Cortex of kidney (tissue), 1 donor: ENCODE results near the gene PIM3.

Experiments
- DNase-seq: peaks from one replicate; lab custom pipeline; 2025; lab: John Stamatoyannopoulos, UW

Gene PIM3

DNA sequence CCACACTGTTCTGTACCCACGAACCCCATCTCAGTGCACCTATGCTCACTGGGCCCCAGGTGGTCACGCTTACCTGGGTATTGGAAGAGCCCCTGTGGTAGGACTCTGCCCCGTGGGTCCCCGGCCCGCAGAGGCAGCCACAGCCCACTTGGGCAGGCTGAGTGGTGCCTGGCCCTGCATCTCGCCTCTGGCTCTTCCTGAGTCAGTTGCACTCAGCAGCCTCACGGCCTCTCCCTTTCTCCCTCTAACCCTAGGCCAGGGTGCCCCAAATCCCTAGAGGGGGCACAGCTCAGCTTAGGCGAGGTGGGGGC, 32.4 kb upstream of the PIM3 start:
- no peak for DNase-seq

DNA sequence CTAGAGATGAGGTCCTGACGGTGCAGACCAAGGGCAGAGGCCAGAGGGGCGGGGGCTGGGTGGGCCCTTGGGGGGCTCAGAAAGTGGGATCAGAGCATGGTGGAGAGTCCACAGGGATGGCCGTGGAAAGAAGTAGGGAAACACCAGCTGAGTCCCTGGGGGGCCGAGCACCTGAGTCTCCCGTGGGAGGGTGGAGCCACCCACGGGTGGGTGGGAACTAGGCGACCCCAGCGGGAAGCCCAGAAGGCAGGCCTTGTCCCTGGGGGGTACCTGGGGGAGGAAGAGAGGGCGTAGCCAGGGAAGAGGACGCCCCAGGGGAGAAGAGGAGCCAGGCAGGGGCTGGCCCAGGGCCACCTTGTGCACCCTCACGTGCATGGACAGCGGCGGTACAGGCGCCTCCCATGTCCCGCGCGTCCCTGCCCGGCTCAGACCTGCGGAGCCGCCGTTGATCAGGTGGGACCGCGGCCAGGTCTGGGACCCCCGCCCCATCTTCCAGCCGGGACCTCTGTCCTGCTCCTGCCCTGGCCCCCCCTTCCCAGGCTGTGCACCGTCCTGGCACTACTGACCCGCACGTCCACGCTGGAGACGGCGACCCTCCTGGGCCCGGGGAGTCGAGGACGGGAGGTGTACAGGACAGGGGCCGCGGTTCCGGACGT, 31.9 kb upstream of the PIM3 start:
- no peak for DNase-seq

DNA sequence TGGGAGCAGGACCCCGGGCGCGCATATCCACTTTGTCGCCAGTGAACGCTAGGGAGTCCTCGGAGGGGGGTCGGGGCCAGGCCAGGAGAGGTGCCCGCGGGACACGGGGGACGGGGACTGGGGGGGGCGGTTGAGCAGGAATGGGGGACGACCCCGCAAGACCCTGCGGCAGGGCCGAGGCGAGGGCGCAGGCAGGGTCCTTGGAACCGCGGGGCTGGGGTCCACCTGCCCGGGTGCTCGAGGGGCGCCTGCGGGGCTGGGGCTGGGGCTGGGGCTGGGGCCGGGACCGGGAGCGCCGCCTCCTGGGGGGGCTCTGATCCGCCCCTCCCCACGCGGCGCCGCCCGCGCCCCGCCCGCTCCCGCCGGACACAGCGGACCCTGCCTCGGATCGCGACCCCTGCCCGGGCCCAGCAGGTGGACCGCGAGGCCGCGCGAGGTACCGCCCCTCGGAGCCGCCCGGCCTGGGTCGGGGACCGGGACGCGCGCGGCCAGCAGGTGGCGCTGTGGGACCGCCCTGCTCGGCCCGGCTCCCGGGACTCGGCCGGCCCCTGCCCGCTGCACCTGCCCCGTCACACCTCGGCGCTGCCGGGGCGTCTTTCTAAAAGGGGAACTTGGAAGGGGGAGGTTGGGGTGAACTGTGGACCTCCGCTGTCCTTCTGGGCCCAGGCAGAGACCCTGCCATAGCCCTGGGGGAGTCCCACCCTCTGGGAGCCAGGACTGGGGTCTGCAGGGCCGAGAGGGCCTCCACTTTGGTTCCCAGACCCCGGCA, 31.2 kb upstream of the PIM3 start:
- DNase-seq: no peak

DNA sequence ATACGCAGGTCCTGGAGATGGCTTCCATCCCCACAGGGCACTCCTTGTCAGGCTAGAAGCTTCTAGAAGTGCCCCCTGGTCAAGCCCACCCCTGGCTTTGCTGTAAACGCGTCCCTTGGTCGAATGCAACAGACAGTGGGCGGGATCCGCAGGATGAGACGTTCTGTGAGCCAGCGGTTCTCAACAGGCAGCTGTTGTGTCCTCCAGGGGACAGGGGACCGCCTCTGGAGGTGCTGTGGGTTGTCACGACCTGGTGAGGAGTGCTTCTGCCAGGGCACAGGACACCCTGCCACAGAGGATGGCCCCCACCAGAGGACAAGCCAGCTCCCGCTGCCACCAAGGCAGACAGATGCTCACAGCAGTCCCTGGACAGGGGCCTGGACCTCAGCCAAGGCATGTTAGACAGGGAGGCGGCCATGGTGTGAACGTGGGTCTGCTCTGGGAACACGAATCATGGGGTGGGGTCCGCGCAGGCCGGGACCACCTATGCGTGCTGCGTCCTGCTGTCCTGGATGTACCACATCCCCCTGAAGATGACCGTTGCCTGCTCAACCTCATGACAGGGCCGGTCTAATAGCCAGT, 30.5 kb upstream of the PIM3 start:
- DNase-seq: no peak

DNA sequence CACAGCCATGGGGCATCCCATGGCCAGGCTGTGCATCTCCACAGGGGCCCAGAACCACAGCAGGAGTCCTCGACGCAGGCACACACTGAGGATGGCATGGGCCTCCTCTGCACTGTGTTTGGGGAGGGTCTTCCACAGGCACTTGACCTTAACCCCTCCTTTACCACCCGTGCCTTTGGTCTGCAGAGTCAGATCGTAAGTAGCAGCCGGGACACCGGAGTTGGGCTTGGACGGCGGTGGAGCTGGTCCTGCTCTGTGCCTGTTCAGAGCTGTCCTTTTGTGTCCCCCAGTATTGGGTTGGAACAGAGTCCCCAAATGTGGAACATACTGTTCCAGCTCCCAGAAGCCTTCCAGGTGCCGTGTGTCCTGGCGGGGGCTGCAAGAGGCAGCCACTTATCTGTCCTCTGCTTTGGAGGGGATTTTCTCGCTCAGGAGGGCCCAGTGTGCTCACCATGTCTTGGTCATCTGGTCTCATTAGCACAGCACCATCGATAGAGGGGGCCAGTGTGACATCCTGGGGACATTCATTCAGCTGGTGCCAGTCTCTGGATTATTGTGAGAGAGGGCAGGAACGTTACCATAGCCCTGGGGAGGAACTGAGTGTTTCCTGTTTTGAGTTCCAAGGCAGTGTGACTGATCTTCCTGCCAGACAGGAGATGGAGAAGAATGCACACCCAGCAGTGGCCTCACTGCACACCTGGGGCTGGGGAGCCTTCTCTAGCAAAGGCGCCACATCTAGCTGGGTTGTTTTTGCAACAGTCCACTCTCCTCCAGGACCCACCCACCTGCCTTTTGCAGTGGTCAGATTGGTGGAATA, 29.8 kb upstream of the PIM3 start:
- no peak for DNase-seq

DNA sequence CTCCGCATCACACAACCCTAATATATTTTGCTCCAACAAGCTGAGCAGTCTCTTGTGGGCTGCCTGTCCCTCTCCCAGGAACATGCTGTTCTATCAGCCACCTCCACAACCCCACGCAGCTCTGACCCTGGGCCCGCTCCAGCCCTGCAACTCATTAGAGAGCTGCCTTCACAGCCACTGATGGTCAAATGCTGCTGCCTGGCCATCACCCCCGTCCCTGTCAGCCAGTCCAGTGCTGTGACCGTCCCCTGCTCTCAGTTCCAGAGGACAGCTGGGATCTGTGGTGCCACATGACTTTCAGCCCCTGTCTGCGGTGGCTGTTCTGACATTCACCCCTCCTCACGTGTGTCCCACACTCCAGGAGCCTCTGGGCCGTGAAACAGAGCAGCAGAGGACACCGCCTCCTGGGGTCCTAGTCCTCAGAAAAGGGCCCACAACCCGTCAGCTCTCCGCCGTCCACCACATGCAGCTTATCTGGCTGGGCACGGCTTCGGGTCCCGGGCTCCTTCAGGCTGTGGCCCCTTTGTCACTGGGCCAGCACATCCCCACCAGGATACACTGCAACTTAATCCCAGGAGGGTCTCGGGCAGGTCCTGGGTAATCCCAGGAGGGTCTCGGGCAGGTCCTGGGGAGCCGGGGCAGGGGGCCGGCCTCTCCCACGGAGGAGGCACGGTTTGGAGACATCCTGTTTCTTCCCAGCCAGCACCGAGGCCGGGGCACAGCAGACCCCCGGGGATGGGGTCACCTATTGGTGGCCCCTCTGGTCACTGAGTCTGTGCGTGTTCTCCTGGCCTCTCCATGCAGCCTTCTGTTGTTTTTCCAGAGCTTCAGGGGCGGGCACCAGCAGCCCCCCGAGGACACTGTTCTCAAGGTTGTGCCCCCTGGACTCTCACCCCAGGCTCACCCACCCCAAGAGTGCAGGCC, 27.1 kb upstream of the PIM3 start:
- DNase-seq: no peak

DNA sequence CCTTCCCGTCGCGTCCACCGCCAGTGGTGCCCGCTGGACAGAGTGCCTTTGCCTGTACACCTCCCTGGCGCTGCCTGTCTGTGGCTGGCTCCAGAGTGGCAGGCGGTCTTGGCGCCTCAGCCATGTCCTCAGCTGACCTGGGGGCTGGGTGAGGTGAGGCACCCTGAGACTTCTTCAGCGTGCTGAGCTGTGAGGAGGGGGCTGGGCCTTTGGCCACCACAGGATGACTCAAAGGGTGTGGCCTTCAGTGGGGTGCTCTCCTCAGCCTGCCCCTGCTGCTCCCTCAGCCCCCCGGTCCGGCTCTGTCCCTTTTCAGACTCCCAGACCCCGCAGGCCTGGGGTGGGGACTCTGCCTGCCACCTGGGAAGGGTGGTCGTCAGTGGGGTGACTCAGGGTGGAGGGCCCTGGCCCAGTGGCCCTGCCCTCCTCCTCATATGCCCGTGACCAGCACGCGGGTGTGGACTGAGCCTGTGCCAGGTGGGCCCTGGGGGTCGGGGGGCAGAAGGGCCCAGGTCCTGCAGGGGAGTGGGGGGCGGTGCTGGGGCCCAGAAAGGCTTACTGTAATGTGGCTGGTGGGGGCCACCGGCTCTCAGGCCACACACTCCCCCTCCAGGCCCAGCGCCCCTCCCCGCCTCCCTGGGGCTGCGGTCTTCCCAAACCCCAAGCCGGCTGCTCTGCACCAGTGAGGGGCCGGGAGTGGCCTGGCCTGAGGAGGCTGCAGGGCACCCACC, 26.2 kb upstream of the PIM3 start:
- DNase-seq: no peak

DNA sequence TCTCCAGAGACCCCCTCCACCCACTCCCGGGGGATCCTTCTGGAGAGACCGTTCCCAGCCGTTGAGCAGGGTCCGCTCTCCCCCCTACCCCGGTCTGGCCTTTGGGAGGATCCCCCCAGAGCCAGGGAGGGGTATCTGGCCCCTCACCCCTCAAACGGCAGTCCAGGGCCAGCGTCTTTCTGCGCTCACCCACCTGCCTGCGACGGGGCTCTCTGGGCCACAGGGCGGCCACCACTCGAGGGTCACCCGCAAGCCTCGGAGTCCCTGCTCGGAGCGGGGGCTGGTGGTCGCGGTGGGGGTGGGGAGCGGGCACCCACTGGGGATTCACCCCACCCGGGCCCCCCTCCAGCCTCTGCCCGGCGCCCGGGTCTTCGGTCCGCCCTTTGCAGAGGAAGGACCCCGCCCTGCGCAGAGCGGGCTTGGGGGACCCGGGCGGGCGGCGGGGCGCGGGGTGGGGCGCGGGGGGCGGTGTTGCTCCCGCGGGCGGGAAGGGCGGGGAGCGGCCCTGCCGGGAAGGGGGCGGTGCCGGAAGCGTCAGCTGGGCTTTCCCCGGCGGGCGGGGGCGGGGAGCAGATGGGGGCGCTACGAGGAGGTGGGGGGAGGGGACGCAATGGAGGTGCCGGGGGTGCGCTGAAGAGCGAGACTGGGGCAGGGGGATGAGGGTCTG, 25.5 kb upstream of the PIM3 start:
- no peak for DNase-seq

DNA sequence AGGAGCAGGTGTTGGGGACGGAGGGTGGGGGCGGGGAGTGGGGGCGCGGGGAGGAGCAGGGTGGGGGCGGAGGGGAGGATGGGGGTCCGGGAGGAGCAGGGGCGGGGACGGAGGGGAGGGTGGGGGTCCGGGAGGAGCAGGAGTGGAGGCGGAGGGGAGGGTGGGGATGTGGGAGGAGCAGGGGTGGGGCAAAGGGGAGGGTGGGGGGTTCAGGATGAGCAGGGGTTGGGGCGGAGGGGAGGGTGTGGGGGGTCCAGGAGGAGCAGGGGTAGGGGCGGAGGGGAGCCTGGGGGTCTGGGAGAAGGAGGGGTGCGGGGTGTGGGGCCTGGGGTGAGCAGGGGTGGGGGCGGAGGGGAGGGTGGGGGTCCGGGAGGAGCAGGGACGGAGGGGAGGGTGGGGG, 25.0 kb upstream of the PIM3 start:
- no peak for DNase-seq

DNA sequence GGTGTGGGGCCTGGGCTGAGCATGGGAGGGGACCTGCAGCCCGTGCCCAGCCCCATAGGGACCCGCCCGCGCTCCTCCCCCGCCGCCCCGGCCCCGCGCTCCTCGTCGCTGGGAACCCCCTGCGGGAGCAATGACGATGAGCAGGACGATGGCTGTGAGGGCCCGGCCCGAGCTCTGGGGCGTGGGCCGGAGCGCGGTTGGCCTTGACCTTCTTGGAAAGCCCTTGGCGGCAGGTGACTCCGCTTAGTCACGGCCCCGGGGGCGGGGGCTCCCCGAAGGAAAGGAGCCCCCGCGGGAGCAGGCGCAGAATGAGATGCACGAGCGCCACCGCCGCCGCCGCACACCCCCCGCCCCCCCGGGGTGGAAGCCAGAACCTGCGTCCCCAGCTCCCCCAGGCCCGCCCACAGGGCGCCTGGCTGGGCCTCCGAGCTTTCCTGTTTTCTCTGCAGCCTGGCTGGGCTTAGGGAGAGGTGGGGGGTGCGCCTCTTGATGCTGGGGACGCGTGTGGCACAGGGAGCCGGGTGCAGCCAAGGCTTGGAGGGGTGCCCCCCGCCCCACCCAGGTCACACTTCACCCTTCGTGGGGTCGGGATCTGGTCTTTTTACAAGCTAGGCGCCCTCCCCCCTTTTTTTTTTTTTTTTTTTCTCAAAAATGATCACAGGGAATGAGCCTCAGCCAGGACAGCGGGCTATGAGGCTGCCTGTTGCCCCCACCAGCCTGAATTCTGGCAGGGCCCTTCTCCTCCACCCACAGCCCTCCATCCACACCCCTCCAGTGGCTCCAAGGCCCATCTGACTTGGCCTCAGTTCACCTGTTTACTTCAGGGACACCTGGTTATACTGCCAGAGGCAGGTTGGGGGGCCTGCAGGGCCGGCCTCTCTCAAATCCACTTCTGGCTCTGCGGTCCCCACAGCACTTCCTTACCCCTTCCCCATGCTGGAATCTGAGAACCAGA, 24.3 kb upstream of the PIM3 start:
- DNase-seq: no peak

DNA sequence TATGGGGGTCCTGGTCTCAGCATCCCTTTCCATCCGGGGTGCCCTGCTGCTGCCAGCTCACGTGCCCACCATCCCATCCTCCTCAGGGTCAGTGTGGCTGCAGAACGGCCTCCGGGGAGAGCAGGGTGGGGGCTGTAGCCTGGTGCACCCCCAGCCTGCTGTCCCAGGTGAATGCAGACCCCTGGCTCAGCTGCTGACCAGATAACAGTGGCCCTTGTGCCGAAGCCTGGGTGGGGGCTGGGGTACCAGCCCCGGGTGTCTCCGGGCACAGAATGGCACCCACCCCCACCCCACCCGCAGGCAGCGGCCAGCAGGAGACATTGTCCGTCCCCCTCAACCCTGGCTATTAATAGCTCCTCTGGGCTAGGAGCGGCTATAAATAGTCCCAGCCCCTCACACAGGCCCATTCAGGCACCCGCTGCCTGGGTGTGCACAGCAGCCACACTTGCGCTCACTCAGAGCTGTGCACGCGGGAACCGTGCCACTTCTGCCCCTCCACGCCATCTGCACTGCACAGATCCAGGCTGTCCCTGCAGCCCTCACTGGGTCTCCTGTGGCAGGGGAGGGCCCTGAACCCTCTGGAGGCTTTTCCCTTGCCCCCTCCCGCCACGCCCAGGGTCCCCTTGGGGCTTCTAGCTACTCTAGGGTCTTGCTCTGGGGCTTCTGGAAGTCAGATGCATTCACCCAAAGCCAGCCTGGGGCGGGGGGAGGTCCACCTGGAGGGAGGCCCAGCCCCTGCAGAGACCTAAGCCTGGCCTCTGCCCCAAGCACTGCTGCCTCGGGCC, 23.4 kb upstream of the PIM3 start:
- DNase-seq: no peak

DNA sequence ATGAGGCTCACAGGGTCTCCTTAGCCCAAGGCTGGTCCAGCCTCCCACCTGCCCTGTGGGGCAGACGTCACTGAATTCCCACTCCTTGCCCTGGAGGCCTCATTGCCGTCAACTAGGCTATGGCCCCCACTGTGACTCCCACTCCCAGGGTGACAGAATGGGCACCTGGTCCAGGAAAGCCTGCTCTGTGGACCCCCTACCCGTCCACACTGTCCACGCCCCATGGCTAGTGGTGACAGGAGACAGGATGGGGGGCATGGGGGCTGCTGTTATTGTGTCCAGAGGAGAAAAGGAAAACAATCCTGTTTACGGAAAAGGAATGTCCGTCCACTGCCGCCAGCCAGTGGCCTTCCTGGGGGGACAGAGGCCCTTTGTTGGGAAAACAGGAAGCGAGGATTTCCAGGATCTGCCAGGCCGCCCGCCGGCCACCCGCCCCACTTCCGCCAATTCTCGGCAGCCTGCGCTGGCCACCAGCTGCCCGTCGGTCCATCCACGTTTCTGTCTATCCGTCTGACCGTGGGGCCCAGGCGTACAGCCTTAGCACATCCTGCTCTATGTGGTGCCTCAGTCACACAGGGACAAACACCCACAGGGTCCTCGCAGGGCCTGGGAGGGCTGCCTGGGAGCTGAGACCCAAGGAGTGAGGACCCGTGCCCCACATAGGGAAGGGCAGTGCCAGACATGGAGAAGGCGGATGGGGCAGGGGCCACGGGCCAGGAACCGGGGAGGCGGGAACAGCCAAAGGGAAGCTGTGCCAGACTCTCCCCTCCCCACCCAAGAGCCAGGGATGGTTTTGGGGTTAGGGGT, 22.6 kb upstream of the PIM3 start:
- no peak for DNase-seq

DNA sequence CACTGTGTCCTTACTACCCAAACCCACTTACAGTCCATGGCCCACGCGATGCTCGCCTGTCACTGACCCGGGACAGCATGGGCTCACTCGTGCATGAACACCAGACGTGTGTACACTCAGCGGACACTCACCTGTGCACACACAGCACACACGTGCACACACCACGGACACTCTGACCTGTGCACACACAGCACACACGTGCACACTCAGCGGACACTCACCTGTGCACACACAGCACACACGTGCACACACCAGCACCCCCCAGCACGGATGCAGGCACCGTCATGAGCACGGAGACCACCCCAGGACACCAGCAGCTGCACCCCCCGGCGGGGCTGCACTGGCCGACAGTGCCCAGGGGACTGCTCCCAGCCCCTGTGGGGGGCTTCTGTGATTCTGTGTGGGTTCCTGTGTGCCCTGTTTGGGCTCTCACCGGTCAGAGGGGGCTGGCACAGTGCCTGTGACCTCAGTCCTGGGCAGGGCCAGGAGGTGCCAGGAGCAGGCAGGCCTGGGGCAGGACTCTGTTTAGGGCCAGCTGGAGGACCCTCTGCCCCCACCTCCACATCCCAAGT, 21.9 kb upstream of the PIM3 start:
- no peak for DNase-seq

DNA sequence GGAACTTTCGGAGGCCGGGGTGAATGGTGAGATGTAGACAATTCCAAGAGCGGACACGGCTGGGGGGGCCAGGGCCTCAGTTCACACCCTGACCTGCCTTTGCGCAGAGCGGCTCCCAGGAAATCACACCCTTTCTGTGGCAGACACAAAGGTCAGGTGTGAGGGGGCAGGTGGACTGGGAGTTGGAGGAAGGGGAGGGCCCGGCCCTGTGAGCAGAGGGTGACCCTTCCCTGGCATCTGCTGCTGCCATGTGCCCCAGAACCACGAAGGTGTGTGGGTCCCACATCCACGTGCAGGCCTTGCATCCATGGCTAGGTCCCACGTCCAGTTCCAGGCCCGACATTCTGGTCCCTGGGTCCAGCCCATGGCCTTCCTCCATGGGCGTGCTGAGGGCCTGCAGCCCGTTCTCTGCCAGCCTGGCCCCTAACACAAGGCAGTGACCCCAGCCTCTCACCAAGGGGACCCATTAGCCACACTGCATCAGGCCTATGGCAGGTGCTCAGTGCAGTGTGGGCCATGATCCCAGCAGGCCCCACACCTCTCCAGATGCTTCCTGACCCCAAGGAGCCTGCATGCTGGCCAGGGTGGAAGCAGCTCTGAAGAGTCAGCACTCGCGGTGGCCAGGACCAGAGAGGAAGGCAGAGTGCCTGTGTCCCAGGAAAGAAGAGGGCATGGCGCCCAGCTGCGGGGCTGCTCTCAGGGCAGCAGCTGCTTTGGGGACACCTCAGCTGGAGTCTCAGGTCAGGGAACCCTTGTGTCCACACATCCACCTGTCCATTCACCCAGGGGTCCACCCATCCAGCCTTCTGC, 18.9 kb upstream of the PIM3 start:
- DNase-seq: no peak

DNA sequence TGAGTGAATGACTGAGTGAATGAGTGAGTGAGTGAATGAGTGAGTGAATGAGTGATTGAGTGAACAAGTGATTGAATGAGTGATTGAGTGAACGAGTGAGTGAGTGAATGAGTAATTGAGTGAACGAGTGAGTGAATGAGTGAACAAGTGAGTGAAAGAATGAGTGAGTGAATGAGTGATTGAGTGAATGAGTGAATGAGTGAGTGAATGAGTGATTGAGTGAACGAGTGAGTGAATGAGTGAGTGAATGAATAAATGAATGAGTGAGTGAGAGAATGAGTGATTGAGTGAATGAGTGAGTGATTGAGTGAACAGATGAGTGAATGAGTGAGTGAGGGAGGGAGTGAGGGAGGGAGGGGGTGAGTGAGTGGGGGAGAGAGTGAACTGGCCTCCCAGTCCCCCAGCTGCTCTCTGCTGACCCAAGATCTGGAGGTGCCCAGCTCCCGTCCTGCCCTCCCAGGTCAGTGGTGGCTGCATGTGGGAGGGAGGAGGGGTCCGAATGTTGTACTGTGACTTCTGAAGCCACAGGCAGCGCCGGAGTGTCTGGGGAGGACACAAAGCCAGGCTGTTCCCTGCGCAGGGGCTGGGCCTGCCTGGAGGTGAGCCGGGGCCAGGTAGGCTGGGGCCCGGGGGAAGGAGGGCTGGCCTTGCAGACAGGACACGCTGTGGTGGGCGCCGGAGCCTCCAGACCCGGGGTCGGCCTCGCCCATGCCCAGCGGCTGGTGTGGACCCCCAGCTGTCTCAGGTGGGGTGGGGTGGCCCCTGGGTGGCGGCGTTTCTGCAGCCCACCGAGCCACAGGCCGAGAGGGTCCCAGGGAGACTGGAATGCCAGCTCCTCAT, 17.8 kb upstream of the PIM3 start:
- DNase-seq: no peak

DNA sequence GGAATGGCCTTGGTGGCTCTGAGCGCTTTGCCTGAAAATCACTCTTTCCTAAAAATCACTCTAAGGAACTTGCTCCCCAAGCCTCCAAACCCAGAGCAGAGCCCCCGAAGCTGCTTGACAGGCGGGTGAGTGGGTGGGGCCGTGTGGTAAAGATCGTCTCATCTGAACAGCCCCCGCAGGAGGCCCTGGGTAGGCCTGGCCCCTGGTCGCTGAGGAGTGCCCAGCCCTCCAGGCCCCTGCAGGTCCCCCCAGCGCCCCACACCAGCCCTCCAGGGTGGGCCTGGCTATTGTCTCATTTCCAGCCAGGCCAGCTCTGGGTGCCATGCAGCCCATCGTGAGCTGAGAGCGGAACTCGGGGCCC, 17.2 kb upstream of the PIM3 start:
- no peak for DNase-seq
